Sciatic nerve (tissue), 2 donors: ENCODE measurements around the gene SNAPC2. TPM values are rescaled to one million over a fixed set of nuclear protein-coding genes. Genes with fewer than 3 reads are reported as not detected.
"Not testable (repeated sequence)": the region's sequence is repeated elsewhere in the genome, so short reads cannot be mapped to it uniquely, and the experiment has no call there.

Experiments used
- ATAC-seq: fragments of 200-7000 bp; cut with Tn5 transposase; one replicate; pipeline ENCODE4 v1.9.1; 2020; ENCODE audit warnings: mild to moderate bottlenecking, moderate library complexity
- DNase-seq: peaks from one replicate; pipeline ENCODE4 v3.0.0-alpha.2; 2020; ENCODE audit warnings: low spot score
- intact Hi-C: fragments of 100-400 bp; cut with DNase I; formaldehyde crosslinking; loops from one replicate; pipeline ENCODE4 v1.14.2; 2022
- total RNA-seq: library from RNA; stranded (reverse); fragmentation: NEBNext Ultra II Directional; extraction: Animal tissue kit (Norgen Biotek cat#: 25700); gene quantifications from one replicate; pipeline ENCODE4 v1.2.1, GENCODE V29; 2021
- donor health status: DM: no; HTN: no; CAD: no.
- donor health status: DM: no; HTN: no; CAD: no.

Gene SNAPC2
- total RNA-seq, 1 donor from 2014 or later, result 14.9 TPM

- DNase-seq (peak; percentile 63), ATAC-seq (no peak)
- intact Hi-C loops, result no loop called here
Measured at GRCh38 chr19:7917267-7918061, 2.7 kb upstream of the SNAPC2 start.

- intact Hi-C loops, ATAC-seq, DNase-seq: not testable (repeated sequence)
Measured at GRCh38 chr19:7918062-7918614, 2.0 kb upstream of the SNAPC2 start.

DNA sequence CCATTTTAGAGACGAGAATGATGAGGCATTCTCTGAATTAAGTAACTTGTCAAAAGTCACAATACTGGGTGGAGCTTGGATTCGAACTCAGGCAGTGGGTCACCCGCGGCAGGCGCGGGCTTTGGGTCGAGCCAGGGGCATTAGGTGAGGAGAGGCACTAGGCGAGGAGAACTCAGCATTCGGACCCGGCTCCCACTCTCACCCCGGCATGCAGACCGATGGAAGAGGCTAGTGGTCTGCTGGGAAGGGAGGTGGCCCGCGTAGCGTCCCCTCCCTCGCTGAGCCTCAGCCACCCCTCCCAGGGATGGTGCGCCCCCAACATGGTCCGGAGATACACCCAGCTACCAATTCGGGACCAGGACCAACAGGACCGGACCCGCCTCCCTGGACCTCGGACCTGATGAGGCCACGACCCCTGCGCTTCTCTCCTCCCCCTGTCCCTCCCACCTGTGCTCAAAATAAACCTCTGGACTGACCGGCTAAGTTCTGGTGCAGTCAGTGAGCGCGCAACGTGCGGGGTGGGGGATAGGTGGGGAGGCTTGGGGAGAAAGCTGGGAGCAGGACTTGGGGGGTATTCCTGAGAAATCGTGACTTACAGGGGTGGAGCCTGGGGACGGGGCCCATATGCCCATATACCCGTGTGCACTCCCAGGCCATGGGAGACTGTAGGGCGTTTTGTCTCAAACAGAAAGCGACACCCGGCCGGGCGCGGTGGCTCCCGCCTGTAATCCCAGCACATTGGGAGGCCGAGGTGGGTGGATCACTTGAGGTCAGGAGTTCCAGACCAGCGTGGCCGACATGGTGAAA lies 1.3 kb upstream of the SNAPC2 start:
- ATAC-seq (no peak), DNase-seq (peak; percentile 62)
- intact Hi-C loops, result no loop called here

DNA sequence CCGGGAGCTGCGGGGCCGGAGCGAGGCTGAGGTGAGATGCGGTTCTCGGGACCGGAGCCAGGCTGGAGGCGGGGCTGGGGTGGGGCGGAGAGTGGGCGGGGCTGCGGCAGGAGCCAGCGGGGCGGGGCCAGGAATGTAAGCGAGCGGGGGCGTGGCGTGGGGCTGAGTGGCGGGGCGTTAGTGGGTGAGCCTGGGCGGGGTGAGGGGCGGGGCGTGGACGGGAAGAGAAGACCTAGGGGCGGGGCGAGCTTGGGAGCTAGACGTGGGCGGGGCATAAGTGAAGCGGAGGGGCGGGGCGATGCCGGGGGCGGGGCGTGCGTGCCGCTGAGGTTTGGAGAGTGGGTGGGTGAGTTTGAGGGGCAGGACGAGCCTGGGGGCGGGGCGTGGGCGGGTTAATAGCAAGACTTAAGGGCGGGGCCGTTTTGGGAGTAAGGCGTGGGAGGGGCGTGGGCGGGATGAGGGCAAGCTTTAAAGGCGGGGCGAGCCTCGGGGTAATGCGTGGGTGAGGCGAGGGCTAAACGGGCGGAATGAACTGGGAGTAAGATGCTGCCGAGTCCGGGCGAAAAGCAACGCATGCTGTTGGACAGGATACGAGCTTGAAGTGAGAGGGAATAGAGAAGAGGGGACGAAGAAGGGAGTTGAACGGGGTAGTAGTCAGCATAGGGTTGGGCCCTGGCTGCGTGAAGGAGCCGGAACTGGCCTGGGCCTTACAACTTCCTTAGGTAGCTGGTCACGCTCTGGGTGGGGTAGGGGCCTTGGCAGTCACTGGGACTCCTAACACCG lies 572 bp downstream of the SNAPC2 start:
- intact Hi-C loops, result no loop called here
- ATAC-seq (peak; percentile 93), DNase-seq (peak; percentile 100)

DNA sequence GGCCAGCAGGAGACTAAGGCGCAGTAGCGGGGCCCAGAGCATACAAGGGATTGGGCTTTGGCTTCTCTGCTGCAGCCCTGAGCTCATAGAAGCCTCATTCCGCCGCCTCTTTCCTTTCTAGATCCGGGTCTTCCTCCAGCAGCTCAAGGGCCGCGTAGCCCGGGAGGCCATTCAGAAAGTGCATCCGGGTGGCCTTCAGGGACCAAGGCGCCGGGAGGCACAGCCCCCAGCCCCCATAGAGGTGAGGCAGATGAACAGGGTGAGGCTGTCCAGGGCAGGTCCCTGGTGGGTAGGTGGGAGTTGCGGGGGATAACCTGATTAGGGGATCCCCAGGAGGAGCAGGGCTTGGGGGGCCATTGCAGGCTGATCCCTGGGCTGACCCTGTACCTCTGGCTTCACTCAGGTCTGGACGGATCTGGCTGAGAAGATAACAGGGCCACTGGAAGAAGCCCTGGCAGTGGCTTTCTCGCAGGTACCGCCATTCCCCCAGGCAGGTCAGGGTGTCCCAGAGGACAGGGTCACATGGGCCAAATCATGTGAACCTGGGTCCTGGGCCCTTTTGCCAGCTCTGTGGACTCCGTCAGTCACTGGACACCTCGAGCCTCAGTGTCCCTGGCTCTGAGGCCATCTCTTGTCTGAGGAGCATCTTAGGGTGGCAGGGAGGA lies 1.3 kb downstream of the SNAPC2 start:
- intact Hi-C loops, result no loop called here
- ATAC-seq, result no peak
- peak; percentile 72 for DNase-seq

DNA sequence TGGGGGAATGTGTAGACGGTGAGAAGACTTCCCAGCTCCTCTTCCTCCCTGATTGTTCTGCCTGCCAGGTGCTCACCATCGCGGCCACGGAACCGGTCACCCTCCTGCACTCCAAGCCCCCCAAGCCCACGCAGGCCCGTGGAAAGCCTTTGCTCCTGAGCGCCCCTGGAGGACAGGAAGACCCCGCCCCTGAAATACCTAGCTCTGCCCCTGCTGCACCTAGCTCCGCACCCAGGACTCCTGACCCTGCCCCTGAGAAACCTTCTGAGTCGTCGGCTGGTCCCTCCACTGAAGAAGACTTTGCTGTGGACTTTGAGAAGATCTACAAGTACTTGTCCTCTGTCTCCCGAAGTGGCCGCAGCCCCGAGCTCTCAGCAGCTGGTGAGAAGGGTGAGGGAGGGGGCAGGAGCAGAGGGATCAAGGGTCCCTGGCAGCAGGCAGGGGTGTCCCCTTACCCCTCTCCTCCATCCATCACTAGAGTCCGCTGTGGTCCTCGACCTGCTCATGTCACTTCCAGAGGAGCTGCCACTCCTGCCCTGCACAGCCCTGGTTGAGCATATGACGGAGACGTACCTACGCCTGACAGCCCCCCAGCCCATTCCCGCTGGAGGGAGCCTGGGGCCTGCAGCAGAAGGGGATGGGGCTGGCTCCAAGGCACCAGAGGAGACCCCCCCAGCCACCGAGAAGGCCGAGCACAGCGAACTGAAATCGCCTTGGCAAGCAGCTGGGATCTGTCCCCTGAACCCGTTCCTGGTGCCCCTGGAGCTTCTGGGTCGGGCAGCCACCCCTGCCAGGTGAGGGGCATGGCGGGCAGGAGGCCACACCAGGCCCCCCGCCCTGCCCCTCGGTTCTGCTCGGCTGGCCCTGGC lies 2.1 kb downstream of the SNAPC2 start:
- ATAC-seq (no peak), DNase-seq (peak; percentile 63)
- intact Hi-C loops, result no loop called here

- intact Hi-C loops, result no loop called here
- peak; percentile 57 for DNase-seq
- no peak for ATAC-seq
Measured at GRCh38 chr19:7922836-7923195, 2.7 kb downstream of the SNAPC2 start.

GRCh38 chr19:7923295-7924191 lies 3.4 kb downstream of the SNAPC2 start:
- peak; percentile 61 for DNase-seq
- intact Hi-C loops, result no loop called here
- ATAC-seq, result no peak

GRCh38 chr19:7924241-7924640 lies 4.1 kb downstream of the SNAPC2 start:
- no peak for ATAC-seq
- DNase-seq, result no peak
- intact Hi-C loops, result no loop called here

GRCh38 chr19:7924651-7925170 lies 4.6 kb downstream of the SNAPC2 start:
- DNase-seq, result peak; percentile 61
- no peak for ATAC-seq
- intact Hi-C loops, result no loop called here

- ATAC-seq, result no peak
- DNase-seq, result peak; percentile 80
- intact Hi-C loops, result no loop called here
Measured at GRCh38 chr19:7925171-7925851, 5.2 kb downstream of the SNAPC2 start.

DNA sequence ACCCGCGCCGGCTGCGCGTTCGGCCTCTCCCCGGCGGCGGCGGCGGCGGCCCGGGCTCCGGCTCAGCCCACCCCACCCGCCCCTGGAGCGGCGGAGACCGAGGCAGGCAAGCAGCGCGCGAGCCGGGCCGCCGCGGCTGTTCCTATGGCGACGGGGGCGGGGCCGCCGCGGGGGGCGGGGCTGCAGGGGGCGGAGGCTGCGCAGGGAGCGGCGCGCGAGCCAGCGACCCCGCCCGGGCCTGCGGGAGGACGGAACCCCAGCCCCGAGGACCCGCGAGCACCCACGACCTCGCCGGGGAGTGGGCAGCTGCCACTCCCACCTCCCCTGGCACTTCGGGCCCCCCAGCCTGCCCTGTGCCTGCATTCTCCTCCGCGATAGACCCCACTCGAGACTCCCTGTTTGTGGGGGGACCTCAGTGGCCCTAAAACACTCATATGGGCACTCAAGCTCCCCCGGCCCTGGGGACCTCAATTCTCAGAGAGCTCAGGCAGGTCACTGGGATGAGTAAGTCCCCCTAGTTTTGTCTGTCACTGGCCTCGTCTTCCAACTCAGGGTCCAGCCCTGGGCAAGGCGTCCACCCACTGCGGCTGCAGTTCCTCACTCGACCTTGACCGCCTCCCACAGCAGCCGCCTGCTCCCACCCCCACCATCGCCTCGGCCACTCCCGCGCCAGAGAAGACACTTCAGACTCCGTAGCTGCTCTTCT lies 6.0 kb downstream of the SNAPC2 start, which contains the start of gene CTXN1:
CTXN1 (minus strand) TSS at position 115 of the 706 bp plus-strand sequence. CDS start 597 bp downstream, outside the sequence.
- ATAC-seq, result peak; percentile 25
- intact Hi-C loops, result no loop called here
- peak; percentile 87 for DNase-seq

DNA sequence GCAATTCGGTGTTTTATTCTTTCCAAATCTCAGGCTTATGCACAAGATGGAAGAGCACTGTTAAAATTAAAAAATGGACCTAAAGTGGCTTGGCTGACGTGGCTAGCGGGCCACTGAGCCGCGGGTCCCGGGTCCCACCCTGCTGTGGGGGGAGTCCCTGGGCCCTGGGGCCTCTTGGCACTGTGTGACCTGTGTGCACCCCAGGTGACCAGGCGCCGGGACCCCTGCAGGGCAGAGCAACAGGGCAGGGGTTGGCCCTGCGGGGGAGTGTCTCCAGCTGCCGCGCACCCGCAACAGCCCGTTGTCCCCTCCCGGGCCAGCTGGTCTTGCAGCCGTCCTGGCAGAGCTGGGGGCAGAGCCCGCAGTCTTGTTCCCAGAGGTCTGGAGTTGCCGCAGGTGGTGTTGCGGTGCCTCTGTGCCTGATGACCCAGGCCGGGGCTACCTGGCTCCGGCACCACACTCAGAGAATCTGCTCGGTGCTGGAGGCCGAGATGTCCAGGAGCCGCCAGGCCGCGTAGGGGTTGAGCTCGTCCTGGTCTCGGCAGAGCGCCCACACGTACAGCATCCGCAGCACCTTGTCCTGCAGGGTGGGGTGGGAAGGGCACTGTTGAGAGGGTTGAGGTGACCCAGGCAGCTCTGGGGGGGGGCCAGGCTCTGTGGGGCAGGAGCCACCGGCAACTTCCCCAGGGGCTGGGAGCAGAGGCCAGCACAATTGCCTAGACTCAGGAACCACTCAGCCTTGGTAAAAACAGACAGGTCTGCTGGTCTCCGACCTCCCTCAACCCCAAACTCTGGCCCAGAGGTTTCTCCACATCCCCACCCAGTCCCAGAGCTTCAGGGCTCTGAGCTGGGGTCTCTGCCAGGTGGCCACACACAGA lies 6.8 kb downstream of the SNAPC2 start:
- ATAC-seq (no peak), DNase-seq (no peak)
- intact Hi-C loops, result no loop called here

DNA sequence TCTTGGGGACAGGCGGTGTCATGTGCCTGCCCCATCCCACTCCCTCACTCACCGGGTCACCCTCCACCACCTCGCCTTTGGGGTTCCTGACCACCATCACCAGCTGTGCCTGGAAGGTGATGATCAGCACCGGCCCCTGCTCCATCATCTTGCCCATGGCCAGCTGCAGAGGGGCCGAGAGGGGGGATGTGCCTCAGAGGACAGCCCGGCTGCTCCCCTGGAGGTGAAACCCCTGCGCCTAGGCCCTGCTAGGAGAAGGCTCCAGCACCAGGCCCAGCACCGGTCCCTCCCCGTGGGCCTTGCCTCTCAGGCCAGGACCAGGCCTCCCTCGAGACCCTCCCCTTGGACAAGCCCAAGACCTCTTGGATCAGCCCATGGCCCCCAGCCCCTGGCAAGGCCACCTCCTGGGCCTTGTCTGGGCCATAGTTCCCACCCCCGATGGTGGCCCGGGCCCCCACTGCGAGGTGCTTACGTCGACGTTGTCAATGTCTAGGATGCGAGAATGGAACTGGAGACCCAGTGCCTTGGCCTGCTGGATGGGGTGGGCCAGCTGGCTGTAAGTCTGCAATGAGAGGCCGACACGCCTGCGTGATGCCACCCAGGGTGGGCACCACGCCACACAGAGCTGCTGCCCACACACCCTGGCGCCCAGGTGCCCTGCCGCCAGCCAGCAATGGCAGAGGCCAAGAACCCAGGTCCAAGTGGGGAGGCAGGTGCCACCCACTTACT lies 7.6 kb downstream of the SNAPC2 start:
- peak; percentile 0 for ATAC-seq
- intact Hi-C loops, result no loop called here

More for the DNA sequence above, 7.6 kb downstream of the SNAPC2 start:
- peak; percentile 66 for DNase-seq
